ENCODE results near the gene MAPT.

DNA sequence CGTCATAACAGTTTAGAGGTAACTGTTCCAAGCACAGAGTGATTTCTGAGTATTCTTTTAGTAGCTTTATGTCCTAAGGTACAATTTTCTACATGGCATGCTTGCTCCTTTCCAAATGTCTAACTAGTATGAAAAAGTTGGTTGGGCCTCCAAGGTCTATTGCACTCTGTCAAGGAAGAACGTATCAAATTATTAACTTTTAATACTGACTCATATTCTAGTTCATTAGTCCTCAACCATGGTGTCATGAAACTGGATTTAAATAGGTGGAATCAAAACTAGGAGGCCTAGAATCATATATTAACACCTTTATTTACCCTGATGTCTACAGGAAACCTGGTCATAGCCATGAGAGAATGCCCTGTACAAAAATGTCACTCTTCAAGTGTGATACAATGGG, 166.1 kb downstream of the MAPT start:
- TF ChIP-seq, protein P1, sequence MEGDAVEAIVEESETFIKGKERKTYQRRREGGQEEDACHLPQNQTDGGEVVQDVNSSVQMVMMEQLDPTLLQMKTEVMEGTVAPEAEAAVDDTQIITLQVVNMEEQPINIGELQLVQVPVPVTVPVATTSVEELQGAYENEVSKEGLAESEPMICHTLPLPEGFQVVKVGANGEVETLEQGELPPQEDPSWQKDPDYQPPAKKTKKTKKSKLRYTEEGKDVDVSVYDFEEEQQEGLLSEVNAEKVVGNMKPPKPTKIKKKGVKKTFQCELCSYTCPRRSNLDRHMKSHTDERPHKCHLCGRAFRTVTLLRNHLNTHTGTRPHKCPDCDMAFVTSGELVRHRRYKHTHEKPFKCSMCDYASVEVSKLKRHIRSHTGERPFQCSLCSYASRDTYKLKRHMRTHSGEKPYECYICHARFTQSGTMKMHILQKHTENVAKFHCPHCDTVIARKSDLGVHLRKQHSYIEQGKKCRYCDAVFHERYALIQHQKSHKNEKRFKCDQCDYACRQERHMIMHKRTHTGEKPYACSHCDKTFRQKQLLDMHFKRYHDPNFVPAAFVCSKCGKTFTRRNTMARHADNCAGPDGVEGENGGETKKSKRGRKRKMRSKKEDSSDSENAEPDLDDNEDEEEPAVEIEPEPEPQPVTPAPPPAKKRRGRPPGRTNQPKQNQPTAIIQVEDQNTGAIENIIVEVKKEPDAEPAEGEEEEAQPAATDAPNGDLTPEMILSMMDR (IDR thresholded peaks at IDR 0.05 in 2 of 3, conservative IDR thresholded peaks at IDR 0.05 in 1 of 3; ENCODE audit: borderline replicate concordance in 1 of 3, insufficient read depth in 1 of 3, low read depth in 2 of 3, low read length in 2 of 3) = no peak
- no peak for TF ChIP-seq YY1 (IDR thresholded peaks at IDR 0.05; ENCODE audit: extremely low read depth, insufficient replicate concordance, low read depth, low read length)
- TF ChIP-seq RAD21 (IDR thresholded peaks at IDR 0.05; ENCODE audit: low read depth) = no peak
- no peak for TF ChIP-seq SP1 (IDR thresholded peaks at IDR 0.05; ENCODE audit: low read depth)
- no peak for TF ChIP-seq POLR2AphosphoS5 (IDR thresholded peaks at IDR 0.05; ENCODE audit: low read depth, low read length)
- TF ChIP-seq TCF7L2 (IDR thresholded peaks at IDR 0.05; ENCODE audit: borderline replicate concordance, extremely low read depth, insufficient read depth, insufficient read length) = no peak
- no peak for TF ChIP-seq CEBPB (IDR thresholded peaks at IDR 0.05; ENCODE audit: low read depth)
- no peak for TF ChIP-seq EZH2 (IDR thresholded peaks at IDR 0.05)
- no peak for TF ChIP-seq POLR2A (IDR thresholded peaks at IDR 0.05; ENCODE audit: borderline replicate concordance, extremely low read depth, insufficient read depth, insufficient read length)
- TF ChIP-seq, protein P2, sequence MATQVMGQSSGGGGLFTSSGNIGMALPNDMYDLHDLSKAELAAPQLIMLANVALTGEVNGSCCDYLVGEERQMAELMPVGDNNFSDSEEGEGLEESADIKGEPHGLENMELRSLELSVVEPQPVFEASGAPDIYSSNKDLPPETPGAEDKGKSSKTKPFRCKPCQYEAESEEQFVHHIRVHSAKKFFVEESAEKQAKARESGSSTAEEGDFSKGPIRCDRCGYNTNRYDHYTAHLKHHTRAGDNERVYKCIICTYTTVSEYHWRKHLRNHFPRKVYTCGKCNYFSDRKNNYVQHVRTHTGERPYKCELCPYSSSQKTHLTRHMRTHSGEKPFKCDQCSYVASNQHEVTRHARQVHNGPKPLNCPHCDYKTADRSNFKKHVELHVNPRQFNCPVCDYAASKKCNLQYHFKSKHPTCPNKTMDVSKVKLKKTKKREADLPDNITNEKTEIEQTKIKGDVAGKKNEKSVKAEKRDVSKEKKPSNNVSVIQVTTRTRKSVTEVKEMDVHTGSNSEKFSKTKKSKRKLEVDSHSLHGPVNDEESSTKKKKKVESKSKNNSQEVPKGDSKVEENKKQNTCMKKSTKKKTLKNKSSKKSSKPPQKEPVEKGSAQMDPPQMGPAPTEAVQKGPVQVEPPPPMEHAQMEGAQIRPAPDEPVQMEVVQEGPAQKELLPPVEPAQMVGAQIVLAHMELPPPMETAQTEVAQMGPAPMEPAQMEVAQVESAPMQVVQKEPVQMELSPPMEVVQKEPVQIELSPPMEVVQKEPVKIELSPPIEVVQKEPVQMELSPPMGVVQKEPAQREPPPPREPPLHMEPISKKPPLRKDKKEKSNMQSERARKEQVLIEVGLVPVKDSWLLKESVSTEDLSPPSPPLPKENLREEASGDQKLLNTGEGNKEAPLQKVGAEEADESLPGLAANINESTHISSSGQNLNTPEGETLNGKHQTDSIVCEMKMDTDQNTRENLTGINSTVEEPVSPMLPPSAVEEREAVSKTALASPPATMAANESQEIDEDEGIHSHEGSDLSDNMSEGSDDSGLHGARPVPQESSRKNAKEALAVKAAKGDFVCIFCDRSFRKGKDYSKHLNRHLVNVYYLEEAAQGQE (IDR thresholded peaks at IDR 0.05; ENCODE audit: low read depth) = no peak

Measured in HCT116 (cell line).